DMS 273 (cell line): Measurements from ENCODE around the gene OVOL3.
"Not testable (repeated sequence)": the region's sequence is repeated elsewhere in the genome, so short reads cannot be mapped to it uniquely, and the experiment has no call there.

Experiments
- DNase-seq: peaks from one replicate; lab custom pipeline; 2025; ENCODE audit not compliant: unreplicated experiment; lab: John Stamatoyannopoulos, UW

Gene OVOL3

DNA sequence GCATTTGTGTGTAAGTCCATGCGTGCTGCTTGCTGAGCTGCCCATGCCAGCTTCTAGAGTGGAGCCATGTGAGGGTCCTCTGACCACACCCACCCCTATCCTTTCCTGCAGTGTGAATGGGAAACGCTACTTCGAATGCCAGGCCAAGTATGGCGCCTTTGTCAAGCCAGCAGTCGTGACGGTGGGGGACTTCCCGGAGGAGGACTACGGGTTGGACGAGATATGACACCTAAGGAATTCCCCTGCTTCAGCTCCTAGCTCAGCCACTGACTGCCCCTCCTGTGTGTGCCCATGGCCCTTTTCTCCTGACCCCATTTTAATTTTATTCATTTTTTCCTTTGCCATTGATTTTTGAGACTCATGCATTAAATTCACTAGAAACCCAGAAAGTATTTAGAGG is 14.6 kb downstream of the OVOL3 start:
- DNase-seq: no peak

DNA sequence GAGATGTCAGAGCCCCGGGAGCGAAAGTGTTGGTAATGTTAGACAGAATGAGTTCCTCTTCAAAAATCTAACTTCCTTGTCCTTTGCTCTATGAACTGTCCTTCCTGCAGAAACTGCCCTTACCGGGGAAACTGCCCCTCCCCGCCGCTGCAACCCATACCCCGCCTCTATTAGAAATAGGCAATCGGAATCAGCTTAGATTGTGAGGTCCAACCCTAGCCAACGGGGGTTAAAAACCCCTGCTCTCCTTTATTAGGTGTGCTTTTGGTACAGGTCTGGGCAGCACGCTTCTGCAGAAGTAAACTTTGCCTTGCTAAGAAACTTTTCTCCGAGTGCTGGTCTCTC is 17.4 kb downstream of the OVOL3 start:
- DNase-seq: peak; percentile 65

DNA sequence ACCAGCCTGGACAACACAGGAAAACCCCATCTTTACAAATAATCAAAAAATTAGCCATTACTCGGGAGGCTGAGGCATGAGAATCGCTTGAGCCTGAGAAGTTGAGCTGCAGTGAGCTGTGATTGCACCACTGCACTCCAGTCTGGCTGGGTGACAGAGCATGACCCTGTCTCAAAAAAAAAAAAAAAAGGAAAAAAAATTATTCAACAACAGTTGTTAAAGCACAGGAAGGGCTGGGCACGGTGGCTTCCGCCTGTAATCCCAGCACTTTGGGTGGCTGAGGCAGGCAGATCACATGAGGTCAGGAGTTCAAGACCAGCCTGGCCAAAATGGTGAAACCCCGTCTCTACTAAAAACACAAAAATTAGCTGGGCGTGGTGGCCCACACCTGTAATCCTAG is 20.3 kb downstream of the OVOL3 start:
- not testable (repeated sequence) for DNase-seq

DNA sequence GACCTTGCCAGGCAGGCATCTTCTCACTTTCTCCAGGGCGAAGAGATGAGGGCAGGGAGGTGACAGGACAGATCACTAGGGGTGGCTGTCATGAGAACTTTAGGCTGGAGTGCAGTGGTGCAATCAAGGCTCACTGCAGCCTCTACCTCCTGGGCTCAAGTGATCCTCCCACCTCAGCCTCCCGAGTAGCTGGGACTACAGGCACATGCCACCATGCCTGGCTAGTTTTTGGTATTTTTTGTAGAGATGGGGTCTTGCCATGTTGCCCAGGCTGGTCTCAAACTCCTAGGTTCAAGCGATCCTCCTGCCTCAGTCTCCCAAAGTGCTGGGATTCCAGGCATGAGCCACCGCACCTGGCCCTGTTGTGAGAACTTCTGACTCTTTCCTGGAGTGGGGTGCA is 23.9 kb downstream of the OVOL3 start:
- not testable (repeated sequence) for DNase-seq

DNA sequence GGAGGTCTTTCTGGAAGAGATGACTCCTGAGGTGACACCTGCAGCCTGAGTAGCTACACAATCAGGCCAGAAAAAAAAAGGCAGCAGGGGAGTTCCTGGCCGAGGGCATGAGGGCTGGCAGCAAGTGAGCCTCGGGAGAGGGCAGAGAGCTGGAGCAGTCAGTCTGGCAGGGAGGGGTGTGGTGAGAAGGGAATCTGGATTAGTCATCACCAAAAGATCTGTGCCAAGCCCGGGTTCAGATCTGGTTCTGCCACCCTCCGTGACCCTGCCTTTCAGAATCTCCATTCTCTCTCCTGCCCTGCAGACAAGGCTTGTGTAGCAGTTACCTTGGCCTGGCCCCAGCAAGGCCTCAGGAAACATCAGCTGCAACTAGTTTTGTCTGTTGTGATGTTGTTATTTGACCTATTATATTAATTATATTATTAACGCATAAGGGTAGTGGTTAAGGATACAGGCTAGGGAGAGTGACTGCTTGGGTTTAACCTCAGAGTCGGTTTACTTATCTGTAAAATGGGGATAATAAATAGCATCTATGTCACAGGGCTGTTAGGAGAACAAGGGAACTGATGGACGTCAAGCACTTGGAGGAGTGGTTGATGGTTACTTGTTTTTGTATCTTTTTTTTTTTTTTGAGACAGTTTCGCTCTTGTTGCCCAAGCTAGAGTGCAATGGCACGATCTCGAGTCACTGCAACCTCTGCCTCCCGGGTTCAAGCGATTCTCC is 26.2 kb downstream of the OVOL3 start:
- DNase-seq: peak; percentile 69

DNA sequence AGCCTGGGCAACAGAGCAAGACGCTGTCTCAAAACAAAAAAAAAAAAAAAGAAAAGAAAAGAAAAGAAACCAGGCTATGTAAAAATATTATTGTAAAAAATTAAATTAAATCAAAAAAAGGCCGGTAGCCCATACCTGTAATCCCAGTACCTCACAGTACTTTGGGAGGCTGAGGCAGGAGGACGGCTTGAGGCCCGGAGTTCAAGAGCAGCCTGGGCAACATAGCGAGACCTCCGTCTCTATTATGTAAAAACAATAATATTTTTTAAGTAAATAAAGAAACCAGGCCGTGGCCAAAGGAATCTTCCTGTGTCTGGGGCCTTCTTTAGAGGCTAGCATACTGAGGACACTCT is 28.2 kb downstream of the OVOL3 start:
- no peak for DNase-seq

DNA sequence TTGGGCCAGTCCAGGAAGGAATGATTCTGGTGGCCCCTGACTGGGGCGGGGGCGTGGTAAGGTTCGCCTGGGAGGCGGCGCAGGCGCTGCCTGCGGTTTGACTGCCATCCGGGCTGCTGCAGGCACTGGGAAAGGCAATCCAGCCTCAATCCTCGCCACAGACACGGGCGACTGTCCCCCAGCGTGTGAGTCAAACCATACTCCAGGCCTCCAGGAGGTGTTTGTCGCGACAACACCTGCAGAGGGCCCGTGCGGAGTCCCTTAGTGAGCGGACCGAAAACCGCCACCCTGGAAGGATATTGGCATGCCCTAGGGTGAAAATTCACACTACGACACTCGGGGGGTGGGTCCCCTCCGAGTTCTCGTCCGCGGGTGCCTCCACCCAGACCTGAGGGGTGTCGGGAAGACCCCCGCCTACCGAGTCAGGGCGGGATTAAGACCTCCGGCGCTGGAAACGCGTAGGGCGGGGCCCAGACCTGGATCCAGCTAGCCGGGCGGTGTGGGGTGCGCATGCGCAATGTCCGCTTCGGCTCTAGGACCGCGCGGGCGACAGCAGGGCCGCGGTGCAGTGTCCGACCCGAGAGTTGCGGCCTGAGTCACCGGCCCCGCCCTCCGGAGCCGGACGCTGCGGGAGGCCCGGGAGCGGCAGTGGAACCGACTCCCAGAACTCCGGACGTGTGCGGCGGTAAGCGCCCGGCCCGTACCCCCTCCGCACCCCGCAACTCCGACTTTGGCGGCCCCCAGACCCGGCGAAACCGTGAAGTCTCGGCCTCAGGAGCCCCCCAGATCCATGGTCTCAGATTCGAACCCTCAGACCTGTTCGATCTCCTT is 28.7 kb downstream of the OVOL3 start, which contains the start of gene CAPNS1:
Gene CAPNS1 (plus strand): TSS at position 594 of the 831 bp plus-strand sequence. CDS start 946 bp downstream, outside the sequence.
- peak; percentile 98 for DNase-seq

DNA sequence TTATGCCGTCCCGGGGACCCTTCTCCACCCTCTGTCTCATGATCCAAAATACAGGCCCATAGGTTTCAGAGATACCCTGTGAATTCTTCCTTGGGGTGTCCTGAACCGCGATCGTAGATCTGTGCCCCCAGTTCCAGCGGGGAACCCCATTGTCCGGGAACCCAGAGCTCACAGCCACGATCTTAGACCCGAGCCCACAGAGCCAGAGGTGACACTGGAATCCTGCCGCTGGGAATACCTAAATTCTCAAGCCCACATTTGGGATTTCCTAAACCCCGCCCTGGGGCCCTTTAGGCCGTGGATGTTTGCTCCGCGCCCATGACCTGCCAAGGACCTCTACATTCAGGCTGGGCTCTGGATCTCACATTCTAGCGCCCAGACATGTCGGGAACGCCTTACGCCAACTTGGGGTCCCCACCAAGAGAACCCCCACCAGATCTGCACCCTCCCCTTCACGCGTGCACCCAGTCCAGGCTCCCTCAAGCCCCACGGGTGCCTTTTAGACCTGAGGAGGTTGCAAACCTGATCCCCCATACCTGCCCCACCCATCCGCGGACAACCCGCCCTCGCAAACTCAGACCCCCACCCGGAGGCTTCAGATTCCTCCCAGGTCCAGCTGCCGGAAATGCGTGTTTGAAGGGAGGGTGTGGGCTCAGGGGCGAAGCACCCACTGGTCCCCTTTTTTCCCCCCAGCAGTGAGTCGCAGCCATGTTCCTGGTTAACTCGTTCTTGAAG is 29.5 kb downstream of the OVOL3 start:
- DNase-seq: peak; percentile 81

DNA sequence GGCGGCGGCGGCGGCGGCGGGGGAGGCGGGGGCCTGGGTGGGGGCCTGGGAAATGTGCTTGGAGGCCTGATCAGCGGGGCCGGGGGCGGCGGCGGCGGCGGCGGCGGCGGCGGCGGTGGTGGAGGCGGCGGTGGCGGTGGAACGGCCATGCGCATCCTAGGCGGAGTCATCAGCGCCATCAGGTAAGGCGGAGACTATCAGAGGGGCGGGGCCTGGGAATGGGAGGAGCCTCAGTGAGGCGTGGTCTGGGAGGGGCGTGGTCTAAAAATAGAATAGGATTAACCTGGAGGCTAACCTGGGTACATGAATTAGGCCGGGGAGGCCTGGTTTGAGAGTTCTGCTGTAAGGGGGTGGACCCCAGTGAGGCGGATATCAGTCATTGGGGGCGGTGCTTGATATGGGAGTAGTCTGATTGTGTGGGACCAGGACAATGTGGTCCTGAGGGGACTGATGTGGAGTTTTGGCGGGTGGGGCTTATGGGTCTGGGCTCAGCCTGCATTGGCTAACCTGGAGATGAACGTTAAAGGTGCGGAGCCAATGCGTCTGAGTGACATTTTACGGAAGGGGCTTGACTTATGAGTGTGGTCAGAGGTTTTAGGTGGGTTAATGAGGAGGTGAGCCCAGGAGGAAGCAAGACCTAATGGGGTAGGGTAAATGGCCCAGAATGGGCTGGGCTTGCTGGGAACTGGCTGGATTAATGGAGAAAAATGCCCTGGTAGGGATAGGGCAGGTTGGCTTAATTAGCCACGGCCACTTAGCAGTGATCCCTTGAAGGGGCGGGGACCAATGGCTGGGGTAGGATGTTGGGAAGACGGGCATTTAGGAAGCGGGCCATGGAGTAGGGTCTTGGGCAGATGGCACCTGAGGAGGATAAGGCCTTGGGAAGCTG is 30.3 kb downstream of the OVOL3 start:
- peak; percentile 89 for DNase-seq

DNA sequence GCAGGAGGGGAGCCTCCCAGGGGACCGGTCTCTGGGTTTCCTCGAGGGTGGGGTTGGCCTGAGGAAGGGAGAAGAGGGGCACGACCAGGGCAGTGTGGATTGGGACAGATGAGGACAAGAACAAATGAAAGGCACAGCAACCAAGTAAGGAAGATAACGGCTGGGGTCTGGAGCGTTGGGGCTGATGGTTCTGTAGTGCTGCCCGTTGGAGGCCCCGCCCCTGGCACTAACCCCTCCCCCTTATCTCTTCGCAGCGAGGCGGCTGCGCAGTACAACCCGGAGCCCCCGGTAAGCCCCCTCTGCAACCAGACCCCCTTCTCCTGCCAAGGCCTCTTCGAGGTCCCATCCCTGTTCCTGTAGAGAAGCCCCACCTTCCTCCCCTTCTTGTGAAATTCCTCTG is 31.1 kb downstream of the OVOL3 start:
- no peak for DNase-seq

DNA sequence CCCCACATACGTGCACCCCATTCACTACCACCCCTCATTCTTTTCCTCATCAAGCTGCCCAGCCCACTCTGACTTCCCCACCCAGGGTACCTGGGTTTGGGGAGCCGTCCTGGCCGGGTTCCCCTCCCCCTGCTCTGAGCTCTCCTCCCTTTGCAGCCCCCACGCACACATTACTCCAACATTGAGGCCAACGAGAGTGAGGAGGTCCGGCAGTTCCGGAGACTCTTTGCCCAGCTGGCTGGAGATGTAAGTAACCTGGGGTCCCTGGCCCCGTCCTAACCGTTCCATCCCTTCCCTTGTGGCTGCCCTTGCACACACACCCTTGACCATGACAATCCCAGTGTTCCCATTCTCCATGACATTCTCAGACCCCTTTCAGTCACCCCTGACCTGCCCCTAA is 31.6 kb downstream of the OVOL3 start:
- no peak for DNase-seq

DNA sequence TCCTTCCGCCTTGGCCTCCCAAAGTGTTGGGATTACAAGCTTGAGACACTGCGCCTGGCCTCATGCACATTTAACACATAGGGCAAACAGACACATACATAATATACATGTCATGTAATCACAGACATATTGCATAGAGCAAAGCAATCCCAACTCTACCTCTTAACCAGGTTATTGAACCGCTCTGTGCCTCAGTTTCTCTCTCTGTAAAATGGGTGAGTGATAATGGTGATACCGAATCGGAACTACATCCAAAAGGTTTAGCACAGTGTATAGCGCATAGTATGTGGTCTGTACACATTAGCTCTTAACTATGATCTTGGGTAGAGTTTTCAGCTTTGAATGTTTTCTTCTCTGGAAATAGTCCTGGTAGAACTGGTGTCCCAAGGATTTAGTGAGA is 33.7 kb downstream of the OVOL3 start:
- no peak for DNase-seq

DNA sequence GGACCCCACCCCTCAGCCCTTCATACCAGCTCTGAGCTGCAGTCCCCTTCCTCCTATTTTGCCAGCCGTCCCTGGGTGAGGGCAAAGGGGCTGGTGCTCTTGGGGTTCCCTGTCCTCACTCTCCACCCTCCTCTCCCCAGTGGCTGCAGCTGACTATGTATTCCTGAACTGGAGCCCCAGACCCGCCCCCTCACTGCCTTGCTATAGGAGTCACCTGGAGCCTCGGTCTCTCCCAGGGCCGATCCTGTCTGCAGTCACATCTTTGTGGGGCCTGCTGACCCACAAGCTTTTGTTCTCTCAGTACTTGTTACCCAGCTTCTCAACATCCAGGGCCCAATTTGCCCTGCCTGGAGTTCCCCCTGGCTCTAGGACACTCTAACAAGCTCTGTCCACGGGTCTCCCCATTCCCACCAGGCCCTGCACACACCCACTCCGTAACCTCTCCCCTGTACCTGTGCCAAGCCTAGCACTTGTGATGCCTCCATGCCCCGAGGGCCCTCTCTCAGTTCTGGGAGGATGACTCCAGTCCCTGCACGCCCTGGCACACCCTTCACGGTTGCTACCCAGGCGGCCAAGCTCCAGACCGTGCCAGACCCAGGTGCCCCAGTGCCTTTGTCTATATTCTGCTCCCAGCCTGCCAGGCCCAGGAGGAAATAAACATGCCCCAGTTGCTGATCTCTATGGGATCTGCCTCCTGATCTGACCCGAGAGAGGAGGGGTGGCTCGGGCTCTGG is 38.9 kb downstream of the OVOL3 start:
- DNase-seq: no peak

DNA sequence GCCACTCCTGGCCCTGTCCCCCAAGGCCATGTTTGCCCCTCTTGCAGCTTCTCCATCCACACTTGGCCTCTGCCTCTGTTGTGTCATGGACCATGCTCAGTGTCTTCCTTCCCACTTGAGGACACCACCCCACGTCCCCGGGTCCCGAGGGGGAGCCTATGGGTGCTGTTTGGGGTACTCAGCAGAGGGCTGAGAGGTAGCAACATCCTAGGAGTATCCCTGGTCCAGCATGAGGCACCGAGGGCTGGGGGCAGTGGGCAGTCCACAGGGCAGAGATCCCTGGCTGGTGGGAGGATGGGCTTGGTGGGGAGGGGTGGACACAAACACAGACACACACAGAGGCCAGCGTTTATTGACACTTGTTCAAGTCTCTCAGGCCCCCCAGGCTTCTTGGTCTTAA is 39.6 kb downstream of the OVOL3 start:
- no peak for DNase-seq

DNA sequence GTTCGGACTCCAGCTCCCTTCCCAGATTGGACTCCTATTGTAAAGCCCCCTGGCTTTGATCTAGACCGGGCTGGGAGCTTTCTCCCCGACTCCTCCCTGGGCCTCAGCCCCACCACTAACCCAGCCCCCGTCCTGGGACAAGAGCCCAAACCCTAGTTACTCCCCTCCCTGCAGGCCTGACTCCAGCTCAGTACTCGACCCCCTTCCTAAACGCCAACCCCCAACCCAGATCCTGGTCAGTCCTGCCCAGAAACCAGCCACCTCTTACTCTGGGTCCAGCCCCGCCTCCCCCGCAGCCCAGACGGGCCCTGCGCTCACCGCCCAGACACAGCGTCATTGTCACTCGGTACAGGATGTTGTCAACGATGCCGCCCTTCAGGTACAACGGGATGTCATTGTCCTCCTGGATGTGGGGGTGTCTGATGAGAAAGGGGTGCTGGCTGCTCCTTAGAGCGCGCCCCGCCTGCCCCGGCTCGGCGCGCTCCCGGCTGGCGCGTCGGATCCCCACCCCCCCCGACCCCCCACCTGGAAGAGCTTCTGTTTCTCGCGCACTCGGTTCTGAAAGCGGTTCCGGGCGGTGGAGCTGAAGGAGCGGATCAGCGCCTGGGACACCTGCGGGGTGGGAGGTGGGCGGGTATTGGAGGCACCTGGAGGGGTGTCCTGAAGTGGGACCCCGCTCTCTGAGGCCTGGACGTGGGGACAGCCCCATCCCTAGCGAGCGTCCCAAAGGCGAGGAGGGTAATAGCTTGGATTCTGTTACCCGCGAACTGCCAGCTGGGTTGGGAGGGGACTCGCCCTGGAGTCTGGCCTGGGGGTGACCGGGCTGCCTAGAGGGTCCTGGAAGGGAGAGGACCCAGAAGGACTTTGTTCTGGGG is 40.4 kb downstream of the OVOL3 start:
- DNase-seq: no peak

DNA sequence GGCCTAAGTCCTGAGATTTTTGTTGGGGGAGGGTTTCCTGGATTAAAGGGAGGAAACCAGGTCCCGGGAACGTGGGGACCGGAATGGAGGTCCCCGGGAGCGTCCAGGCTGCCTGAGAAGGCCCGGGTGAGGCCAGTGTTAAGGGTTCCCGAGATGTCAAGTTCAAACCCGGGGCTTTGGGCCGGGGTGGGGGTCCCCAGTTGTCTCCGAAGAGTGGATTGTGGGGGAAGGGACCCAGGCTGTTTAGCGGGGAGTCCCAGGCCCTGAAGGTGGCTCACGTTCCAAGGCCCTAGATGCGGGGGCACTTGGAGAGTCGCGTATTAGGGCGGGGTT is 41.0 kb downstream of the OVOL3 start:
- no peak for DNase-seq

DNA sequence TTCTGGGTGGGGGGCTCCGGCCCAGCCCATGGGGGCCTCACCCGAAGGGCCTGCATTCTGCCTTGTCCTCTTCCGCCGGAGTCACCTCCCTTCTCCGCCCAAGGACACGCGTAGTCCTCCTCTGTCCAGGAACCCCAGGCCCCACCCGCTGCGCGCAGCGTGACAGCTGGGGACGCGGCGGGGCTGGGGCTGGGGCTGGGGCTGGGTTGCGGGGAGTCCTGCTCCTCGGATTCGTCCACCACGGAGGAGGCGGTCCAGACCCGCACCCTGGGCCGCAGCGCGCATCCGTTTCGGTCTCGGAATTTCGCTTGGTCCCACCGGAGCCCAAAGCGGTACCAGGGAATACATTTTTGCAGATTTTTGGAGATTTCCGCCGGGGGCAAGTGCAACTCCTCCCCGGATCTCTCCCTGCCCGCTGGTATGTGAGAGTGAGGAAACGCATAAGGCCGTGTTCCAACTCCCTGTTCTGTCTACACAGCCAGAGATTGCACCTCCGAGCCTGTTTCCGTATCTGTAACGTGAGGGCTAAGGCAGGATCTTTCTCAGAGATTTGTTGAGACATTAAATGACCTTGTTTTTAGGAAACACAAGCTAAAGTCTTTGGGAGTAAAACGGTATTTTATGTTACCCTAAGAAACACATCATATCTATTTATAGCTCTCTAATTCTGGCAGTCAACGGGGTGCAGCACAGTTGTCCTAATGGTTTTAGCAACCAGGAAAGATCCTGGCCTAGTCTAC is 41.6 kb downstream of the OVOL3 start, which contains the start of gene COX7A1:
Gene COX7A1 (minus strand): TSS at position 96 of the 740 bp plus-strand sequence. CDS start 40 bp downstream, at position 56.
- DNase-seq: no peak

DNA sequence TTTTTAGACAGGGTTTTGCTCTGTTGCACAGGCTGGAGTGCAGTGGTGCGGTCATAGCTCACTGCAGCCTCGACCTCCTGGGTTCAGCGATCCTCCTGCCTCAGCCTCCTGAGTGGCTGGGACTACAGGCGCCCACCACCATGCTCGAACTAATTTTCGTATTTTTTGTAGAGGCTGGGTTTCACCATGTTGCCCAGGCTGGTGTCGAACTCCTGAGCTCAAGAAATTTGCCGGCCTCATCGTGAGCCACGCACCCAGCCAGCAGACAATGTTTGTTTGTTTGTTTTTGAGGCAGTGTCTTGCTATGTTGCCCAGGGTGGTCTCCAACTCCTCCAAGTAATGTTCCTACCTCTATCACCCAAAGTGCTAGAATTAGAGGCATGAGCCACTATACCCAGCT is 42.2 kb downstream of the OVOL3 start:
- no peak for DNase-seq
